ENCODE results near the gene ICOS.

ICOS gene

GRCh38 chr2:203893840-203894239, 42.7 kb upstream of the ICOS start:
- Histone ChIP-seq H3K36me3 (ENCODE audit: low read length) (no peaks in the 10 kb centered on the region), H3K79me2 (ENCODE audit: insufficient read depth, low read length) (no peaks in the 10 kb centered on the region), H3F3A (ENCODE audit: insufficient read depth) (no peaks in the 10 kb centered on the region), H3K4me2 (ENCODE audit: low read depth, low read length, poor library complexity, severe bottlenecking) (no peak overlapping the region), H3K9me2 (replicated peaks; ENCODE audit: insufficient read depth, low read length) (no peaks in the 10 kb centered on the region), H4K20me1 (ENCODE audit: low read depth, low read length) (no peaks in the 10 kb centered on the region), H3K27me3 (ENCODE audit: low read length) (no peaks in the 10 kb centered on the region), H2AFZ (ENCODE audit: low read depth, low read length, severe bottlenecking) (no peak overlapping the region), H3K27ac (ENCODE audit: low read depth, low read length) (no peak overlapping the region), H3K9ac (ENCODE audit: low read length) (no peak overlapping the region), H3K4me3 (ENCODE audit: insufficient read depth, low read length, poor library complexity, severe bottlenecking) (no peak overlapping the region), H3K9me3 (ENCODE audit: insufficient read depth, low read length) (no peaks in the 10 kb centered on the region)
- no peak for TF ChIP-seq EZH2phosphoT487 (conservative IDR thresholded peaks at IDR 0.05; ENCODE audit: low read length)
- no peak for TF ChIP-seq CTCF (IDR thresholded peaks at IDR 0.05; ENCODE audit: insufficient read depth, low read length, poor library complexity, severe bottlenecking)

GRCh38 chr2:203894262-203894661, 42.3 kb upstream of the ICOS start:
- H3K4me3 ChIP-seq (ENCODE audit: insufficient read depth, low read length, poor library complexity, severe bottlenecking) = no peak overlapping the region
- H3K36me3 ChIP-seq (ENCODE audit: low read length) = no peaks in the 10 kb centered on the region
- no peaks in the 10 kb centered on the region for H3K9me2 ChIP-seq (replicated peaks; ENCODE audit: insufficient read depth, low read length)
- no peak overlapping the region for H3K9ac ChIP-seq (ENCODE audit: low read length)
- H3K9me3 ChIP-seq (ENCODE audit: insufficient read depth, low read length) = no peaks in the 10 kb centered on the region
- no peak overlapping the region for H3K4me2 ChIP-seq (ENCODE audit: low read depth, low read length, poor library complexity, severe bottlenecking)
- no peaks in the 10 kb centered on the region for H3K79me2 ChIP-seq (ENCODE audit: insufficient read depth, low read length)
- TF ChIP-seq CTCF (IDR thresholded peaks at IDR 0.05; ENCODE audit: insufficient read depth, low read length, poor library complexity, severe bottlenecking) (no peak), EZH2phosphoT487 (conservative IDR thresholded peaks at IDR 0.05; ENCODE audit: low read length) (no peak)
- H3K27ac ChIP-seq (ENCODE audit: low read depth, low read length) = no peak overlapping the region
- no peaks in the 10 kb centered on the region for H4K20me1 ChIP-seq (ENCODE audit: low read depth, low read length)
- no peaks in the 10 kb centered on the region for H3K27me3 ChIP-seq (ENCODE audit: low read length)
- H3F3A ChIP-seq (ENCODE audit: insufficient read depth) = no peaks in the 10 kb centered on the region
- H2AFZ ChIP-seq (ENCODE audit: low read depth, low read length, severe bottlenecking) = no peak overlapping the region

- Histone ChIP-seq H3K9me2 (replicated peaks; ENCODE audit: insufficient read depth, low read length) (no peaks in the 10 kb centered on the region), H3K4me2 (ENCODE audit: low read depth, low read length, poor library complexity, severe bottlenecking) (peak overlapping the region; percentile 15), H3K36me3 (ENCODE audit: low read length) (peaks cover 4% of the 10 kb centered on the region; the same call in 1 of the 2 replicates), H3K9me3 (ENCODE audit: insufficient read depth, low read length) (peaks cover 8% of the 10 kb centered on the region), H2AFZ (ENCODE audit: low read depth, low read length, severe bottlenecking) (no peak overlapping the region), H3K27me3 (ENCODE audit: low read length) (no peaks in the 10 kb centered on the region), H3K9ac (ENCODE audit: low read length) (no peak overlapping the region), H3K27ac (ENCODE audit: low read depth, low read length) (no peak overlapping the region), H4K20me1 (ENCODE audit: low read depth, low read length) (no peaks in the 10 kb centered on the region), H3F3A (ENCODE audit: insufficient read depth) (no peaks in the 10 kb centered on the region), H3K79me2 (ENCODE audit: insufficient read depth, low read length) (no peaks in the 10 kb centered on the region), H3K4me3 (ENCODE audit: insufficient read depth, low read length, poor library complexity, severe bottlenecking) (no peak overlapping the region)
- TF ChIP-seq EZH2phosphoT487 (conservative IDR thresholded peaks at IDR 0.05; ENCODE audit: low read length) (no peak), CTCF (IDR thresholded peaks at IDR 0.05; ENCODE audit: insufficient read depth, low read length, poor library complexity, severe bottlenecking) (no peak)
Observed at GRCh38 chr2:203897544-203897943, 39.0 kb upstream of the ICOS start.

Data from SU-DHL-6 (cell line).